Keratinocyte (primary cell): ENCODE measurements around the gene KEAP1.
"Not testable (repeated sequence)": the region's sequence is repeated elsewhere in the genome, so short reads cannot be mapped to it uniquely, and the experiment has no call there.

ENCODE experiments used
- EZH2 ChIP-seq: IDR thresholded peaks from one replicate; pipeline ENCODE4 v1.6.1; 2012; ENCODE audit warnings: inconsistent platforms, mild to moderate bottlenecking, low read length, moderate library complexity
- TF ChIP-seq, protein P1 (sequence below), 3 experiments: IDR thresholded peaks in 1 of 3; conservative IDR thresholded peaks in 1 of 3; optimal IDR thresholded peaks in 1 of 3; 2 replicates in 2 of 3; 3 replicates in 1 of 3; pipeline versions ENCODE3 to v1.5.1; 2011; ENCODE audit warnings: low read length in 3 of 3, mild to moderate bottlenecking in 3 of 3, moderate library complexity in 2 of 3, control low read depth in 1 of 3, inconsistent platforms in 1 of 3; ENCODE audit not compliant: insufficient read depth in 2 of 3; ENCODE audit errors: extremely low read depth in 1 of 3

DNA sequence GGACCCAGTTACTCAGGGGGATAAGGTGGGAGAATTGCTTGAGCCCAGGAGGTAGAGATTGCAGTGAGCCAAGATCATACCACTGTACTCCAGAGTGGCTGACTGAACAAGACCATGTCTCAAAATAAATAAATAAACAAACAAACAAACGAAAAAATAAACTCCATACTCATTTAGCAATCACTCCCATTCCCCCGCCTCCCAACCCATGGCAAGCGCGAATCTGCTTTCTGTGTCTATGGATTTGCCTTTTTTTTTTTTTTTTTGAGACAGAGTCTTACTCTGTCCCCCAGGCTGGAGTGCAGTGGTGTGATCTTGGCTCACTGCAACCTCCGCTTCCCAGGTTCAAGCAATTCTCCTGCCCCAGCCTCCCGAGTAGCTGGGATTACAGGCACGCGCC lies 23.7 kb upstream of the KEAP1 start:
- TF ChIP-seq, protein P1, sequence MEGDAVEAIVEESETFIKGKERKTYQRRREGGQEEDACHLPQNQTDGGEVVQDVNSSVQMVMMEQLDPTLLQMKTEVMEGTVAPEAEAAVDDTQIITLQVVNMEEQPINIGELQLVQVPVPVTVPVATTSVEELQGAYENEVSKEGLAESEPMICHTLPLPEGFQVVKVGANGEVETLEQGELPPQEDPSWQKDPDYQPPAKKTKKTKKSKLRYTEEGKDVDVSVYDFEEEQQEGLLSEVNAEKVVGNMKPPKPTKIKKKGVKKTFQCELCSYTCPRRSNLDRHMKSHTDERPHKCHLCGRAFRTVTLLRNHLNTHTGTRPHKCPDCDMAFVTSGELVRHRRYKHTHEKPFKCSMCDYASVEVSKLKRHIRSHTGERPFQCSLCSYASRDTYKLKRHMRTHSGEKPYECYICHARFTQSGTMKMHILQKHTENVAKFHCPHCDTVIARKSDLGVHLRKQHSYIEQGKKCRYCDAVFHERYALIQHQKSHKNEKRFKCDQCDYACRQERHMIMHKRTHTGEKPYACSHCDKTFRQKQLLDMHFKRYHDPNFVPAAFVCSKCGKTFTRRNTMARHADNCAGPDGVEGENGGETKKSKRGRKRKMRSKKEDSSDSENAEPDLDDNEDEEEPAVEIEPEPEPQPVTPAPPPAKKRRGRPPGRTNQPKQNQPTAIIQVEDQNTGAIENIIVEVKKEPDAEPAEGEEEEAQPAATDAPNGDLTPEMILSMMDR (optimal IDR thresholded peaks at IDR 0.05 in 1 of 3, IDR thresholded peaks at IDR 0.05 in 1 of 3, conservative IDR thresholded peaks at IDR 0.05 in 1 of 3; ENCODE audit: extremely low read depth in 1 of 3, insufficient read depth in 2 of 3, low read length in 3 of 3): not testable (repeated sequence)
- TF ChIP-seq EZH2: not testable (repeated sequence)
